HG03521 (cell line): ENCODE data around the gene LAMB4.

ENCODE experiments used
- ATAC-seq: cut with Tn5 transposase; IDR thresholded peaks from one replicate; pipeline ENCODE4 v1.9.1; 2021; ENCODE audit warnings: mild to moderate bottlenecking, moderate library complexity; ENCODE audit not compliant: unreplicated experiment

The LAMB4 gene

GRCh38 chr7:108143658-108144420, 13.7 kb upstream of the LAMB4 start:
- ATAC-seq, result no peak

- no peak for ATAC-seq
Observed at GRCh38 chr7:108142675-108143259, 12.6 kb upstream of the LAMB4 start.

GRCh38 chr7:108142180-108142579, 12.0 kb upstream of the LAMB4 start:
- ATAC-seq, result no peak

GRCh38 chr7:108140671-108141070, 10.5 kb upstream of the LAMB4 start:
- no peak for ATAC-seq

- no peak for ATAC-seq
Observed at GRCh38 chr7:108138911-108139310, 8.8 kb upstream of the LAMB4 start.

DNA sequence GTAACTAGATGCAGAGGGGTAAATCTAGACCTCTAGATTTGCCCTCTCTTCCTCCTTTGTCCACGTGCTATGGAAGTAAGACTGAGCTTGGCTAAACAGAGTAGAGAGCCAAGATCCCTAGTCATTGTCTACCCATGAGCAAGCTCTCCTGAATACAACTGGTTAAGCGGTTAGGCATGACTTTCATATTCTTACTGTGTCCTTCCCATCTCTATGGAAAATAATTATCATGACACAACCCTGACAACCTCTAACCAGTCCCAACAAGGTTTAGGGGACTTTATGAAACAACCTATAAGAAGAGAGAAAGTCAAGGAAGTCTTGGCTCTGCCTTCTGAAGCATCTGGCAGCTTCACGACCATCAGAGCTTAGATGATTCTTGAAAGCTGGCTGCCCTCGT, 7.8 kb upstream of the LAMB4 start:
- no peak for ATAC-seq

- ATAC-seq, result no peak
Observed at GRCh38 chr7:108137040-108137439, 6.9 kb upstream of the LAMB4 start.

- ATAC-seq, result peak; percentile 5
Observed at GRCh38 chr7:108136191-108136688, 6.1 kb upstream of the LAMB4 start.

DNA sequence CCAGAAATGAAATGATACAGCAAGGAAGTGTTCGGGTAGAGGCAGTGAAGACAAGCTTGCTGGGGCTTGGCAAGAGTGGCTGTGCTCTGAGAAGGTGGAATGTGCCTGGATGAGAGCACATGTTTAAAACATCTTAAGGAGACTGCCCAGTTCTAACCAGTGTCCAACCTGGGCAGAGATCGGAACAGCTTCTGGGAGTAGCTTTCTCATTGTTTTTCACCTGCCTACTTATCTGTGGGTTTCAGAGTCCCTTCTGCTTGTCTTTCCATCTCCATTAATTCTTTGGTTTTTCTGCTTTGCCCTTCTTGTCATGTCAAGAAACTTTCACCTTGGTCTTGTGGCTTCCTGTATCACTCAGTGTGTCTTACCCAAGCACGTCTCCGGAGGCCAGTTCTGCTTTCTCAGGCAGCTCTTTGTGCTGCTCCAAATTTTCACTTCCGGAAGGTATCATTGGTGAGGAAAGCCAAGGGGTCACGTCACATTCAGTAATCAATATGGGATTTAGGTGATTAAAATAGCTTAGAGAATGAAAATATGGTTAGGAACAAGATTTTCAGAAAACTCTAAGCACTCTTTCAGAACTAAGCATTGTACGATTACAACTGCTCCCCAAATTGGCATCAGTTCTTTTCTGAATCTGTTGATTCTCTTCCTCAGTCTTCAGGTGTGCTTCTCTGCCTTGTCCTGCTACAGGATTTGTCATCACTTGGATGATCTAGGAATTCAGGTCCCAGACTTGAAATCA, 5.5 kb upstream of the LAMB4 start:
- ATAC-seq, result peak; percentile 96

DNA sequence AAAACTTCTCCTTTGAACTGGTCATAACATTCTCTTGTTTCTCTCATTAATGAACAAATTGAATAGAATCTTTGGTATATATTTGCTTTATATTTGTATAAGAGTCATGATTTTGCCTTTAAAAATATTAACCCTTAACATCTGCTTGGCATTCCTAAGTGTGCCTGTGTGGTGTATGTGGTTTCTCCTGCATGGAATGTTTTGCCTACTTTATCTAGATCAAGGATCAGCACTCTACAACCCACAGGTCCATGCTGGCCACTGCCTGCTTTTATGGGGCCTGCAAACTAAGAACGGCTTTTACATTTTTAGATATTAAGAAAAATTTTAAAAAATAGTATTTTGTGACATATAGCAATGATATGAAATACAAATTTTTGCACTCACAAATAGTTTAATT, 4.3 kb upstream of the LAMB4 start:
- no peak for ATAC-seq

- ATAC-seq, result no peak
Observed at GRCh38 chr7:108132551-108133265, 2.5 kb upstream of the LAMB4 start.

GRCh38 chr7:108129018-108129965, 869 bp downstream of the LAMB4 start:
- ATAC-seq, result no peak

- no peak for ATAC-seq
Observed at GRCh38 chr7:108128514-108128913, 1.6 kb downstream of the LAMB4 start.

DNA sequence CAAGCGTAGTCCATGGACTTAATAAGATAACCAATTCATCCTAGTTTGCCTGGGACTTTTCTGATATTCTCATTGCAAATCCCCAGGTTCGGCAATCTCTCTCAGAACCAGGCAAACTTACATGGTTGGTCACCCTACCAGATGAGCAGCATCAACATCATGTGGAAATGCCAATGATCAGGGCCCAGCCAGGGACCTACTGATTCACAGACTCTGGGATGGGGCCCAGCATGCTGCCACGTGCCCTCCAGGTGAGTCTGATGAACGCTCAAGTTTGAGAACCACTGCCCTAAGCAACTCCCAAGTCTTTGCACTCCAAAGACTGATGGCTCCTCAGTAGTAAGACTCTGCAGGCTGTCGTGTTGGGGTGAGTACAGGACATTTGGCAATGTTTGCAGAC, 2.7 kb downstream of the LAMB4 start:
- no peak for ATAC-seq

- ATAC-seq, result no peak
Observed at GRCh38 chr7:108124820-108125219, 5.3 kb downstream of the LAMB4 start.

- ATAC-seq, result no peak
Observed at GRCh38 chr7:108122181-108122580, 8.0 kb downstream of the LAMB4 start.

GRCh38 chr7:108120933-108121332, 9.2 kb downstream of the LAMB4 start:
- no peak for ATAC-seq

DNA sequence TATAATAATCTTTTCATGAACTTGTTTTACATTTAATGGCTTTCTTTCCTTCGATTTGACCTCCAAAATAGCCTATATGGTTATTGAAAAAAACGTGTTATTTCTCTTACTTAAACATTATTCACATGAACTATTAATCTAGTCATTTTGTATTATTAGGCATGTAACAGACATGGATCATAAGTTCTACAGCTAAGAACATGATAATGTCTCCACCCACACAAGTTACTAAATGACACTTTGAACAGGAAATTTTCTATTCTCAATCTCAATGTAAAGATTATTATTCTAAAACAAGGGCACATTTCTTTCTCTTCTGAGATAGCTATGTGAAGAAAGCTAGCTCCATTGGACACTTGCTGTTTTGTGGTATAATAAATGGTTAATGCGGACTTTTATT, 10.0 kb downstream of the LAMB4 start:
- no peak for ATAC-seq

- ATAC-seq, result no peak
Observed at GRCh38 chr7:108118959-108119358, 11.2 kb downstream of the LAMB4 start.
